IPS-NIHi7 (cell line): ENCODE data around the gene ZNF681.
A peak's percentile ranks its signal among the peaks of the same experiment; 100 is the strongest.
"Not testable (repeated sequence)": the region's sequence is repeated elsewhere in the genome, so short reads cannot be mapped to it uniquely, and the experiment has no call there.

Experiments used
- DNase-seq: peaks from one replicate; pipeline ENCODE4 v3.0.0; 2012; ENCODE audit warnings: mixed read lengths; ENCODE audit errors: extremely low spot score

The ZNF681 gene

DNA sequence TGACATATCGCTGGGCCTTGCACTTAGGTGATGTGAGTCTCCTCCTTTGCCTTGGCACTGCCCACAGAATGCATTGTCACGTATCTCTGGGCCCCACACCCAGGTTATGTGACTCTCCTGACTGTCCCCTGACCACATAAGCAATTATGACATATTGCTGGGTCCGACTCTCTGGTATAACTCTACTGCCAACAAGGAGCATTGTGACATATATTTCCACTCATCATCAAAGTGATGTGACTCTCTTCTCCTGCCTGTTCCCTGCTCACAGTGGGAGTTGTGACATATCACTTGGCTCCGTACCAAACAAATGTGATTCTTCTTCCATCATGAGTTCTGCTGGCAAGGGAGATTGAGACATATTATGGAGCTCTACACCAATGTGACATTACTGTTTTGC is 15.4 kb upstream of the ZNF681 start:
- DNase-seq = no peak

DNA sequence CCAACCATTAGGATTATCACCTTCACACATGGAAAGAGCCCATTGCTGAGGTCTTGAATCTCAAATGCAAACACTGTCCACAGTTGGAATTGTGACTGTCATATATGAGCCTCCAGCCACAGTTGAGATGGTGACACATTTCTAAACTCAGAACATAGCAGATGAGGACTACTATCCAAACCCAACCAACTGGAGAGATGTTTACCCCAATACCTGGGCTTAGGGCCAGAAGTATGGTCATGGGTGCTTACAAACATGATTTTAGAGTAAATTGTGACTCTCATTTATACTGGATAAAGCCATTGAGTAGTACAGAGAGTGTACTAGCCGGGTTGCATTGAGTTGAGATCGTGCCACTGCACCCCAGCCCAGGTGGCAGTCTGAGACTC is 14.0 kb upstream of the ZNF681 start:
- DNase-seq = no peak

GRCh38 chr19:23771761-23772674 is 13.3 kb upstream of the ZNF681 start:
- no peak for DNase-seq

DNA sequence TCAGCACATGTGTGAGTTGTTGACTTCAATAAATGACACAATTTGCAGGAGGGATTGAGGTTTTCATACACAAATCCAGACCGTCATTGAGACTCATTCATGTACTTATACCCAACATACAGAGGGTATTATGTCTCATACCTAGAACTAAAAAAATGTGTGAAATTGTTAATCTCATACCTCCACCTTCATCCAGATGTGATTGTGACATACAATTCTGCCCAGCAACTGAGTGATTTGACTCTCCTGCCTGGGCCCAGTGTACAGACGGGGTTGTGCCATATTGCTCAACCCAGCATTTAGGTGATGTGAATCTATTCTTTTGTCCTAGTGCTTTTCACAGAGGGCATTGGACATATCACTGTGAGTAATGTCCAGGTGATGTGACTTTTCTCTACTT is 12.6 kb upstream of the ZNF681 start:
- DNase-seq = no peak

GRCh38 chr19:23770672-23771250 is 12.1 kb upstream of the ZNF681 start:
- no peak for DNase-seq

DNA sequence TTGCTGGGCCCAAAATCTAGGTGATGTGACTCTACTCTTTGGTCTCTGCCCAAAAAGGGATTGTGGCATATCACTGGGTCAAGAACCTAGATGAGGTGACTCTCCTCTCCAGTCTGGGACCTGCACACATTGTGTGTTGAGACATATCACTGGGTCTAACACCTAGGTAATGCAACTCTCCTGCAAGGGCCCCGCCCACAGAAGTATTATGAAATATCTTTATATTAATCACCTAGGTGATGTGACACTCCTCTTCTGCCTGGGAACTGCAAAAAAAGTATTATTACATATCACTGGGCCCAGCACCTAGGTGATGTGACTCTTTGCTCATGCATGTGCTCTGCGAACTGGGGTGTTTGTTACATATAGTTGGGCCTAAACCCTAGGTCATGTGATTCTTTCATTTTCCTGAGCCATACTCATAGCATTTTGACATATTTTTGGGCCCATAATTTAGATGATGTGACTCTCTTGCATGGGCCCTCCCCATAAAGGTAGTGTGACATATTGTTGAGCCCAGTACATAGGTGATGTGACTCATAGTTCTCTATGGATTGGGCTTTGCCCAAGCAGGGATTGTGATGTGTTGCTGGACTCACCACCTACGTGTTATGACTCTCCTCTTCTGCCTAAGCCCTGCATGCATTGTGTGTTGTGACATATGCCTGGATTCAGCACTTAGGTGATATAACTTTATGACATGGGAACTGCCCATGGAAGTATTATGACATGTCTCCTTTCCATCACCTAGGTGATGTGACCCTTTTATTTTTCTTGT is 11.2 kb upstream of the ZNF681 start:
- DNase-seq = no peak

- DNase-seq = no peak
These were observed 8.3 kb upstream of the ZNF681 start for GRCh38 chr19:23766951-23767350.

DNA sequence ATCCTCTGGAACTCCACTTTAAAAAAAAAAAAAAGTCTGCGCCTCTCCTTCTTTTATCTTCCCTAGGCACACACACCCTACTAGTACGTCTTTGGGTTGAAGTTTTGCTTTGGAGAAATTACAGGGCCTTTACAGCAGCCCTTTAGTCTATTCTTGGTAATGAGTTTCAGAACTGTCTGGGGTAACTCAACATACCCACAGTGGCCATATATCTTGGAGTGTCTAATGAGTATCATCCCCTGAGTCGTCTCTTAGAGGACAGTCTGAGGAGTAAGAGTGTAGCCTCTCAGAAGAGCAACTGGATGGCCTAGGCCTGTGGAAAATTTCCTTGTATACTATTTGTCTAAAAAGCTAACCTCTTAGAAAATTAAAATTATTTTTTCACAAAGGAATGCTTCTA is 6.1 kb upstream of the ZNF681 start:
- DNase-seq = no peak

- peak; percentile 88 for DNase-seq
These were observed 4.4 kb upstream of the ZNF681 start for GRCh38 chr19:23762884-23763711.

- DNase-seq = no peak
These were observed 3.8 kb upstream of the ZNF681 start for GRCh38 chr19:23762548-23762883.

DNA sequence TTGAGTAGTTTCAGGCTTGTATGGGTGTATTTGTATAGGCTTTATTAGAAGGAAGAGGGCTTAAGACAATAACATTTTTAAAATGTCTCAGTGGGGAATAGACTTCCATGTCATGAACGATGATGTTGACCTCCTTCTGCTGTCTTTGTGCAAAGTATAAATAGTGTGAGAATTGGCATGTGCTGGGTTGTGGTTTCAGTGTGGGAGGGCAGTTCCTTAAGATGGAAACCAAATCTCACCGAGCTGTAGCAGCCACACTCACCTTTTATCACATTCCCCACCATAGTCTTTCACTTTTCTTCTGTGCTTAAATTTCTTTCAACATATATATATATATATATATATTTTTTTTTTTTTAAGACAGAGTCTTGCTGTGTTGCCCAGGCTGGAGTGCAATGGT is 1.6 kb upstream of the ZNF681 start:
- not testable (repeated sequence) for DNase-seq

DNA sequence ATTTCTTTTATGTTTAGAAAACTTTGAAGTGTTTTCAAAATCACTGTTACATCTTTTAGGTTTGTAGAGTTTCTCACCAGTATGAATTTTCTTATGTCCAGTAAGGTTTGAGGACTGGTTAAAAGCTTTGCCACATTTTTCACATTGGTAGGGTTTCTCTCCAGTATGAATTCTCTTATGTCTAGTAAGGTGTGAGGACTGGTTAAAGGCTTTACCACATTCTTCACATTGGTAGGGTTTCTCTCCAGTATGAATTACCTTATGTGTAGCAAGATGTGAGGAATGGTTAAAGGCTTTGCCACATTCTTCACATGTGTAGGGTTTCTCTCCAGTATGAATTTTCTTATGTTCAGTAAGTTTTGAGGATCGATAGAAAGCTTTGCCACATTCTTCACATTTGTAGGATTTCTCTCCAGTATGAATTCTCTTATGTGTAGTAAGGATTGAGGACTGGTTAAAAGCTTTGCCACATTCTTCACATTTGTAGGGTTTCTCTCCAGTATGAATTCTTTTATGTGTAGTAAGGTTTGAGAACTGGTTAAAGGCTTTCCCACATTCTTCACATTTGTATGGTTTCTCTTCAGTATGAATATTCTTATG is 15.0 kb downstream of the ZNF681 start:
- not testable (repeated sequence) for DNase-seq

- DNase-seq = not testable (repeated sequence)
These were observed 27.8 kb downstream of the ZNF681 start for GRCh38 chr19:23730729-23731465.

DNA sequence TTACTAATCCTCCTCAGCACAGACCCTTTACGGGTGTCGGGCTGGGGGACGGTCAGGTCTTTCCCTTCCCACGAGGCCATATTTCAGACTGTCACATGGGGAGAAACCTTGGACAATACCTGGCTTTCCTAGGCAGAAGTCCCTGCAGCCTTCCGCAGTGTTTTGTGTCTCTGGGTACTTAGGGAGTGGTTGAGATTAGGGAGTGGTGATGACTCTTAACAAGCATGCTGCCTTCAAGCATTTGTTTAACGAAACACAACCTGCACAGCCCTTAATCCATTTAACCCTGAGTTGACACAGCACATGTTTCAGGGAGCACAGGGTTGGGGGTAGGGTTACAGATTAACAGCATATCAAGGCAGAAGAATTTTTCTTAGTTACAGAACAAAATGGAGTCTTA is 34.5 kb downstream of the ZNF681 start:
- DNase-seq = not testable (repeated sequence)

- DNase-seq = no peak
These were observed 39.9 kb downstream of the ZNF681 start for GRCh38 chr19:23718802-23719201.

DNA sequence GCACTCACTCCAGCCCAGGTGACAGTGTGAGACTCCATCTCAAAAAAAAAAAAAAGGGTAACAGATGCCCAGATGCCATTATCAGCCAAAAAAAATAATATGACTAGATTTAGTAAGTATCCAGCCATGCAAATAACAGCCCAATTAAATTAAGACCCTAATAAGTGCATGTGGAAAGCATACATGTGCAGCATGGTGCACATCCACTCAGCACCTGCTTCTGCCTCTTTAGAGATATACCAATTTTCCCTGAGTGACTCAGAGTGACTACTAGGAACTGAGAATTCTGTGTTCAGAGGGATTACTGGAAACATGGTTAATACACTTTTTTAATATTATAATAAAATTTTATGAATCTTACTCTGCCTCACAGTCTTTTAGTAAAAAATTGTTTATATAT is 41.9 kb downstream of the ZNF681 start:
- DNase-seq = no peak

DNA sequence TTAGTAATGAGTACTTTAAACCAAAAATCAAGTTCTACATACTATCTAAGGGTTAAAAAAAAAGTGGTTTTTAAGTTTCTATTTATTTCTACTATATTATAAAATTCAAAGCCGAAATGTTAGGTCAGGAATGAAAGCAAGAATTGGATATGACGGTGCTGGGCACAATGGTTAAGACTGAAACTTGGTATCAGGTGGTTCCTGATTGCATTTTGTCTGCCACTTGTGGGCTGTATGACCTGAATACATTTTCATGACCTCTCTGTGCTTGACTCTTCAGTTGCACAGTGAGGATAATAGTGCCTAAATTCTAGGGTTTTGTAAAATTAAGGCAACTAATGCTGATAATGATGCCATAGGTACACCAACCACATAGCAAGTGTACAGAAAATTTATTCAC is 49.3 kb downstream of the ZNF681 start:
- DNase-seq = no peak

DNA sequence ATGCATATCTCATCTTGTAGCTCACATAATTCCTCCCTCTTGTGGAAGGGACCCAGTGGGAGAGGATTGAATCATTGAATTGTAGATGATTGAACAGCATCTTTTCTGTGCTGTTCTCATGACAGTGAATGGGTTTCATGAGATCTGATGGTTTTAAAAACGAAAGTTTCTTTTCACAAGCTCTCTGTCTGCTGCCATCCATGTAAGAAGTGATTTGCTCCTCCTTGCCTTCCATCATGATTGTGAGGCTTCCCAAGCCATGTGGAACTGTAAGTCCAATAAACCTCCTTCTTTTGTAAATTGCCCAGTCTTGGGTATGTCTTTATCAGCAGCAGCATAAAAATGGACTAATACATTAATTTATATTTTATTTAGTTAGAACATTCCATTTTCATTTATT is 52.0 kb downstream of the ZNF681 start:
- DNase-seq = no peak

- peak; percentile 13 for DNase-seq
These were observed 59.2 kb downstream of the ZNF681 start for GRCh38 chr19:23699521-23699860.

DNA sequence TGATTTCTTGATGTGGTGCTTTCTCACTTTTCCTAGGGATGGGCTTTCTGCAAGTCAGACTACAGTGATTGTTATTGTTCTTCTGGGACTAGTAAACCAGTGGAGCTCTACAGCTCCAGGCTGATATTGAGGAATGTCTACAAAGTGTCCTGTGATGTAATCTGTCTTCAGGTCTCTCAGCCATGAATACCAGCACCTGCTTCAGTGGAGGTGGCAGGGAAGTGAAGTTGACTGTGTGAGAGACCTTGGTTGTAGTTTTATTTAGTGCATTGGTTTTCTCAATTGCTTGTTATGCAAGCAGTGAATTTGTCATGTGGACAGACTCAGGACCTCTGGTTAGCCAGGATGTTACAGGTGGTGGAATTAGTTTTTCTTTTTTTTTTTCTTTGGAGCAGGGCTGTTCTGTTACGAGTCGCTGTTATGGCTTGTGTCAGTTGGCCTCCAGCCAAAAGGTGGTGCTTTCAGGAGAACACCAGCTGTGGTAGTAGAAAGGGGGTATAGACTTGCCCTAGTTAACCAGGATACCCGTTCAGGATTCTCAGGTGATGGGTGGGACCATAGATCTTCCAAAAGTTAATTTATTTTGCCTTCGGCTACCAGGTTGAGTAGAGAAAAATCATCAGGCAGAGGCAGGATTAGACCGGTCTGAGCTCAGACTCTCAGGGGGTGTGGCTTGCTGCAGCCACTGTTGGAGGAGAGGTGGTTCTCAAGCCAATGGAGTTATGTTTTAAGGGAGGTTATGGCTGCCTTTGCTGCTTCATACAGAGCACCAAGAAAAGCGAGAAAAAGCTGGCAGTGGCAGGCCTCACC is 59.8 kb downstream of the ZNF681 start:
- DNase-seq = no peak
